ENCODE data around the gene ADGRA3.

DNA sequence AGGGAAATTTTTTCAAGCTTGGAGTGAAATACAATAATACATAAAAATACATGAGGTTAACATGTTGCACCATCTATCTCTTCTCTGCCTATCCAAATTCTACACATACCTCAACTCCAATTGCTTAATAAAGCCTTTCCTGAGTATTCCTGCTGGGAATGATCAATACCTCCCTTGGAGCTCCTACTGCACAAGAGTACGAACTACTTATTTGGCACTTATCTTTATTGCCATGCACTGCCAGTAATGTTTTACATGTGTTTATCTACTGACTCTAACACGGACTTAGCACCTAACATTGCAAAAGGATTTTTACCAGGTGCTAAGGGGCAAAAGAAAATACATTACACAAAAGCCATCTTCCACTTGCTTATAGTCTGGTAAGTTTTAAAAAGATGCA is 80.2 kb downstream of the ADGRA3 start:
- TF ChIP-seq, protein P1, sequence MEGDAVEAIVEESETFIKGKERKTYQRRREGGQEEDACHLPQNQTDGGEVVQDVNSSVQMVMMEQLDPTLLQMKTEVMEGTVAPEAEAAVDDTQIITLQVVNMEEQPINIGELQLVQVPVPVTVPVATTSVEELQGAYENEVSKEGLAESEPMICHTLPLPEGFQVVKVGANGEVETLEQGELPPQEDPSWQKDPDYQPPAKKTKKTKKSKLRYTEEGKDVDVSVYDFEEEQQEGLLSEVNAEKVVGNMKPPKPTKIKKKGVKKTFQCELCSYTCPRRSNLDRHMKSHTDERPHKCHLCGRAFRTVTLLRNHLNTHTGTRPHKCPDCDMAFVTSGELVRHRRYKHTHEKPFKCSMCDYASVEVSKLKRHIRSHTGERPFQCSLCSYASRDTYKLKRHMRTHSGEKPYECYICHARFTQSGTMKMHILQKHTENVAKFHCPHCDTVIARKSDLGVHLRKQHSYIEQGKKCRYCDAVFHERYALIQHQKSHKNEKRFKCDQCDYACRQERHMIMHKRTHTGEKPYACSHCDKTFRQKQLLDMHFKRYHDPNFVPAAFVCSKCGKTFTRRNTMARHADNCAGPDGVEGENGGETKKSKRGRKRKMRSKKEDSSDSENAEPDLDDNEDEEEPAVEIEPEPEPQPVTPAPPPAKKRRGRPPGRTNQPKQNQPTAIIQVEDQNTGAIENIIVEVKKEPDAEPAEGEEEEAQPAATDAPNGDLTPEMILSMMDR (IDR thresholded peaks at IDR 0.05; ENCODE audit: insufficient read depth, low read length, poor library complexity, severe bottlenecking): no peak
- TF ChIP-seq EZH2phosphoT487 (conservative IDR thresholded peaks at IDR 0.05; ENCODE audit: low read length): no peak

Data from SU-DHL-6 (cell line).